Stimulated activated CD4-positive, alpha-beta T cell treated with anti-CD3 and anti-CD28 coated beads, Interleukin-12 subunit alpha, Interleukin-12 subunit beta, amount 100 ng/mL, for 4 hours (primary cell): ENCODE results near the gene MB.

Experiments used
- DNase-seq: peaks from one replicate; pipeline ENCODE4 v3.0.0-alpha.2; 2020

The MB gene

GRCh38 chr22:35569916-35570315 lies 47.2 kb downstream of the MB start:
- no peak for DNase-seq

- no peak for DNase-seq
These were observed 48.1 kb downstream of the MB start for GRCh38 chr22:35568751-35569739.

- no peak for DNase-seq
These were observed 49.6 kb downstream of the MB start for GRCh38 chr22:35567351-35568141.

- no peak for DNase-seq
These were observed 51.9 kb downstream of the MB start for GRCh38 chr22:35564975-35565867.

- DNase-seq, result no peak
These were observed 53.9 kb downstream of the MB start for GRCh38 chr22:35563211-35563610.

GRCh38 chr22:35561796-35562526 lies 55.2 kb downstream of the MB start:
- no peak for DNase-seq

- DNase-seq, result no peak
These were observed 56.3 kb downstream of the MB start for GRCh38 chr22:35560824-35561223.

GRCh38 chr22:35560366-35560765 lies 56.8 kb downstream of the MB start:
- DNase-seq, result no peak

- no peak for DNase-seq
These were observed 57.6 kb downstream of the MB start for GRCh38 chr22:35559354-35560005.

GRCh38 chr22:35558719-35559118 lies 58.4 kb downstream of the MB start:
- DNase-seq, result no peak

- DNase-seq, result no peak
These were observed 59.1 kb downstream of the MB start for GRCh38 chr22:35558031-35558430.
